BLaER1 (cell line): ENCODE results near the gene PARP15.
A peak's percentile ranks its signal among the peaks of the same experiment; 100 is the strongest.

Source experiments
- H3K27ac ChIP-seq: shearing (Covaris generic); formaldehyde crosslinking; 2 replicates; pipeline ENCODE4 v1.8.1; 2022
- H3K27me3 ChIP-seq: shearing (Covaris generic); formaldehyde crosslinking; 2 replicates; pipeline ENCODE4 v1.8.1; 2022
- H3K36me3 ChIP-seq: shearing (Covaris generic); formaldehyde crosslinking; 2 replicates; pipeline ENCODE4 v1.8.1; 2022
- H3K4me1 ChIP-seq: shearing (Covaris generic); formaldehyde crosslinking; 2 replicates; pipeline ENCODE4 v1.8.1; 2022
- H3K4me2 ChIP-seq: shearing (Covaris generic); formaldehyde crosslinking; 2 replicates; pipeline ENCODE4 v1.8.1; 2022
- H3K4me3 ChIP-seq: shearing (Covaris generic); formaldehyde crosslinking; 2 replicates; pipeline ENCODE4 v1.8.1; 2022
- H3K9ac ChIP-seq: shearing (Covaris generic); formaldehyde crosslinking; 2 replicates; pipeline ENCODE4 v1.8.1; 2022
- H3K9me3 ChIP-seq: shearing (Covaris generic); formaldehyde crosslinking; 2 replicates; pipeline ENCODE4 v1.8.1; 2022
- H4K20me1 ChIP-seq: shearing (Covaris generic); formaldehyde crosslinking; 2 replicates; pipeline ENCODE4 v1.8.1; 2022
- Cebpa-rat ChIP-seq: shearing (Covaris generic); IDR thresholded peaks from 2 replicates; pipeline ENCODE4 v1.8.1; 2022

The PARP15 gene

DNA sequence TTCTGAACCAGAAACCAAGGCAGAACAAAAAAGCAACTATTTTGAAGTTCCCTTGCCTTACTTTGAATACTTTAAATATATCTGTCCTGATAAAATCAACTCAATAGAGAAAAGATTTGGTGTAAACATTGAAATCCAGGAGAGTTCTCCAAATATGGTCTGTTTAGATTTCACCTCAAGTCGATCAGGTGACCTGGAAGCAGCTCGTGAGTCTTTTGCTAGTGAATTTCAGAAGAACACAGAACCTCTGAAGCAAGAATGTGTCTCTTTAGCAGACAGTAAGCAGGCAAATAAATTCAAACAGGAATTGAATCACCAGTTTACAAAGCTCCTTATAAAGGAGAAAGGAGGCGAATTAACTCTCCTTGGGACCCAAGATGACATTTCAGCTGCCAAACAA, 8.7 kb upstream of the PARP15 start:
- H4K20me1 ChIP-seq, result no peaks in the 10 kb centered on the region

DNA sequence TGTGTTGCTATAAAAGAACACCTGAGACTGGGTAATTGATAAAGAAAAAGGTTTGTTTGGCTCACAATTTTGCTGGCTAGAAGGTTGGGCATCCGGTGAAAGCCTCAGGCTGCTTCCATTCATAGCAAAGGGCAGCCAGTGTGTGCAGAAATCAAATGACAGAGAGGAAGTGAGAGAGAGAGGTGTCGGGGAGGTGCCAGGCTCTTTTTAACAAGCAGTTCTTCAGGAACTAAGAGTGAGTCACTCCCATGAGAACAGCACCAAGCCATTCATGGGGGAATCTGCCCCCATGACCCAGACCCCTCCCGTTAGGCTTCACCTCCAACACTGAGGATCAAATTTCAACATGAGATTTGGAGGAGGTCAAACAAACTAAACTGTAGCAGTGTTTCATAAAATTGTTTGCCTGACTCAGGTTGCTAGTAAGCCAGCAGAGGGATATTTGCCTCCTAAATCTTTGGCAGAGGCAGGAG, 4.5 kb upstream of the PARP15 start:
- Histone ChIP-seq H3K4me1 (peaks cover 75% of the 10 kb centered on the region), H4K20me1 (no peaks in the 10 kb centered on the region), H3K9ac (0 out of 2 replicates have a peak overlapping the region, but pooled peaks have one; percentile 2), H3K36me3 (peaks cover 57% of the 10 kb centered on the region), H3K4me3 (no peak overlapping the region), H3K27ac (peak overlapping the region; percentile 97), H3K4me2 (peak overlapping the region; percentile 96), H3K9me3 (no peaks in the 10 kb centered on the region), H3K27me3 (no peaks in the 10 kb centered on the region)
- no peak for TF ChIP-seq Cebpa-rat

More for the DNA sequence above, 8.7 kb upstream of the PARP15 start:
- TF ChIP-seq Cebpa-rat, result no peak
- Histone ChIP-seq H3K4me1 (peaks cover 69% of the 10 kb centered on the region), H3K4me3 (no peak overlapping the region), H3K27ac (no peak overlapping the region), H3K4me2 (peak overlapping the region; percentile 58), H3K9ac (no peak overlapping the region; the same call in 1 of the 2 replicates), H3K27me3 (no peaks in the 10 kb centered on the region), H3K36me3 (peaks cover 79% of the 10 kb centered on the region), H3K9me3 (no peaks in the 10 kb centered on the region)

DNA sequence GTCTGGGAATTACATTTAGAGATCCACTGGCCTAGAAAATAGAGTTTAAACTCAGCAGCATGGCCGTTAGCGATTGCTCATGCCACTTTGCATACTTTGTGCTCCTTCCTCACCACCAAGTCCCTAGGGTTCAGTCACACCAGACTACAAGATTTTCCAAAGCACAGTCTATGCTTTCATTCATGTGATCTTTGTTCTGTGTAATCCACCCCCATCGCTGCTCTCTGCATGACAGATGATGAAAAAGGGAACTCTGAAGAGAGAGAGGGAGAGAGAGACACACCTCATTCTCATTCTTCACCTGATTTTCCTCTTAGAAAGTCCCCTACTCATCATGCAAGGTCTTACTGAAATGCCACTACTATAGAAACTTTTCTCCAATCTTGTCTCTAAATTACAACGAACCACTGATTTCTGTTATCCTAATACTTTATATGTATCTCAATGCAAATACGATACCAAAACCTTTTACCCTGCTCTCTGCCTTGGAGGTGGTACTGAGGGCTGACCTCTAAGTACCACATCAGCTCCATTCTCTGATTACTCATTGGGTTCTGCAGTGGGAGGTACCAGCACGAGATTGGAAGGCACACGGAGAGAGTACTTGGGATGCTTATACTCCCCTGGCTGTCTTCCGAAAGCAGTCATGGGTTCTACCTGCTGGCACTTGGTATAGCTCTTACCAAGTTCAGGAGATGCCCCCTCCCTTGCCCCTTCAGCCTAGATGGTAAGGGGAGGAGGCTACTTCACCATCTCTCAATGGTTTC, 1.1 kb upstream of the PARP15 start:
- Histone ChIP-seq H3K9me3 (peaks cover 10% of the 10 kb centered on the region), H3K27ac (peak overlapping the region; percentile 97), H3K4me3 (peak overlapping the region; percentile 79), H3K9ac (peak overlapping the region; percentile 57), H3K4me2 (peak overlapping the region; percentile 96), H3K36me3 (peaks cover 28% of the 10 kb centered on the region), H3K4me1 (peaks cover 65% of the 10 kb centered on the region), H4K20me1 (no peaks in the 10 kb centered on the region), H3K27me3 (no peaks in the 10 kb centered on the region)
- TF ChIP-seq Cebpa-rat, result no peak

DNA sequence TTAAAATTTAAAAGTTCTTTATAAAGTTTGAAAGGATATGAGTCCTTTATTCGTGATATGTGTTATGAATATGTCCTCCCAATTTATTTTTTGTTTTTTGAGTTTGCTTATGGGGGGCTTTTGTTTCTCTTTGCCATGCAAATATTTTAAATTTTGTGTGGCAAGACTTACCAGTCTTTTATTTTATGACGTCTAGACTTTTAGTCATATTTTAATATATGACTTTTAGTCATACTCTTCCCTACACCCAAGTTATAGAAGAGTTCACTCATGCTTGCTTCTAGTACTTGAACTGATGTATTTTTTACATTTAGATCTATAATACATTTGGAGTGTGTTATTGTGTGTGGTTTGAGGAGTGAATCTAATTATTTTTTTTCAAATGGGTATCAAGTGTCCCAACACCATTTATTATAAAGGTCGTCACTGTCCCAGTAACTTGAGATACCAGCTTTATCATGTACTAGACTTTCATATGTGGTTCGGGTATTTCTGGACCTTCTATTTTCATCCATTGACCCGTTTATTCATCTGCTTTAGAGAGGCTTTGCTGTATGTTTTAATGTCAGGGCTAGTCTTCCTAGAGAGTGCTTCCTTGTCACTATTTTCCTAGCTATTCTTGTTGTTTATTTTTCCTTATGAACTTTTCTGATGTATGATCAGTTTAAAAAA, 755 bp downstream of the PARP15 start:
- Histone ChIP-seq H3K36me3 (peaks cover 27% of the 10 kb centered on the region), H3K9ac (peak overlapping the region; percentile 95), H3K4me3 (peak overlapping the region; percentile 79), H3K27me3 (no peaks in the 10 kb centered on the region), H3K4me2 (peak overlapping the region; percentile 96), H3K9me3 (peaks cover 28% of the 10 kb centered on the region), H3K27ac (peak overlapping the region; percentile 97), H4K20me1 (no peaks in the 10 kb centered on the region), H3K4me1 (peaks cover 53% of the 10 kb centered on the region)
- no peak for TF ChIP-seq Cebpa-rat

DNA sequence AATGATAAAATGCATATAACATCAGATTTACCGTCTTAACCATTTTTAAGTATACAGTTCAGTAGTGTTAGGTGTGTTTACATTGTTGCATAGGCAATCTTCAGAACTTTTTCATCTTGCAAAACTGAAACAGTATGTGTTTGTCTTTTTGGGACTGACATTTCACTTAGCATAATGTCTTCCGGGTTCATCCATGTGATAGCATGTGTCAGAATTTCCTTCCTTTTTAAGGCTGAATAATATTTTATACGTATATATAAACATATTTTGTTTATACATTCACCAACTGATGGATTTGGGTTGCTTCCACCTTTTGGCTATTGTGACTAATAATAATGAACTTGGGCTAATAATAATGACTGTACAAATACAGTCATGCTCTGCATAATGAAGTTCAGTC, 3.0 kb downstream of the PARP15 start:
- peaks cover 41% of the 10 kb centered on the region for H3K36me3 ChIP-seq
- no peak overlapping the region for H3K9ac ChIP-seq
- no peak overlapping the region for H3K27ac ChIP-seq
- no peak for TF ChIP-seq Cebpa-rat
- peaks cover 47% of the 10 kb centered on the region for H3K9me3 ChIP-seq
- no peaks in the 10 kb centered on the region for H4K20me1 ChIP-seq
- peaks cover 31% of the 10 kb centered on the region for H3K4me1 ChIP-seq
- H3K27me3 ChIP-seq, result no peaks in the 10 kb centered on the region
- no peak overlapping the region for H3K4me2 ChIP-seq
- no peak overlapping the region for H3K4me3 ChIP-seq

DNA sequence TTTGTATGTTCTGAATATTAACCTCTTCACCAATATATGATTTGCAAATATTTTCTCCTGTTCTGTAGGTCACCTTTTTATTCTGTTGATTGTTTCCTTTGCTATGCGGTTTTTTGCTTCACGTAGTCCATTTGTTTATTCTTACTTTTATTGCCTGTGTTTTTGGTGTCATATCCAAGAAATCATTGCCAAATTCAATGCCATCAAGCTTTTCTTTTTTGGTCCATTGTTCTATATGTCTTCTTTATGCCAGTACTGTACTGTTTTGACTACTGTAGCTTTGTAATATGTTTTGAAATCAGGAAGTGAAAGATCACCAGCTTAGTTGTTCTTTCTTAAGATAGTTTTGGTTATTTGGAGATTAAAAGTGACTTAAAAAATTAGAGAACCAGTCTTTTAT, 4.2 kb downstream of the PARP15 start:
- Histone ChIP-seq H3K27me3 (no peaks in the 10 kb centered on the region), H3K27ac (no peak overlapping the region), H3K4me3 (no peak overlapping the region), H3K4me1 (peaks cover 20% of the 10 kb centered on the region), H3K9me3 (peaks cover 49% of the 10 kb centered on the region), H3K4me2 (no peak overlapping the region), H3K36me3 (peaks cover 43% of the 10 kb centered on the region), H3K9ac (no peak overlapping the region), H4K20me1 (no peaks in the 10 kb centered on the region)
- TF ChIP-seq Cebpa-rat, result no peak

DNA sequence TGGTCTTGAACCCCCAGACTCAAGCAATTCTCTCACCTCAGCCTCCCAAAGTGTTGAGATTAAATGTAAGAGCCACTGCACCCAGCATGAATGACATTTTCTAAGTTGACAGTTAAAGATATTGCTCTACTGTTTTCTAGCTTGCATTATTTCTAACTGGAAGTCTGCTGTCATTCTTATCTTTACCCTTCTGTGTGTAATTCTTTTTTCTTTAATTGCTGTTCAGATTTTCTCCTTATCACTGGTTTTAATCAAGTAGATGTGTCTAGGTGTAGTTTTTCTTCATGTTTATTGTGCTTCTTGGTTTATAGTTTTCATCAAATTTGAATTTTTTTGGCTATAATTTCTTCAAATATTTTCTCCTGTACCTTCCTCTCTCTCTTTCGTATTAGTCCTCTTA, 4.9 kb downstream of the PARP15 start:
- H3K36me3 ChIP-seq, result peaks cover 47% of the 10 kb centered on the region

DNA sequence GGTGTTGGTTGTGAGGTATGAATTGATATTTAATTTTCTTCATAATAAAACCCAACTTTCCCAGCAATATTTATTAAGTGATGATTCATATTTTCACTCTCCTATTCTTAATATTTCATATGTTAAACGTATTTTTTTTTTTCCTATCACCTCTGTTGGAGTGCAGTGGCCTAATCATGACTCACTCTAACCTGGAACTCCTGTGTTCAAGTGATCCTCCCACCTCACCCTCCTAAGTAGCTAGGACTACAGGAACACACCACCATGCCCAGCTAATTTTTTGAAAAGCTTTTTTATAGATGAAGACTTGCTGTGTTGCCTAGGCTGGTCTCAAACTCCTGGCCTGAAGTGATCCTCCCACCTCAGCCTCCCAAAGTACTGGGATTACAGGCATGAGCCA, 8.6 kb downstream of the PARP15 start:
- Histone ChIP-seq H3K27ac (no peak overlapping the region), H3K4me1 (no peaks in the 10 kb centered on the region), H3K36me3 (peaks cover 49% of the 10 kb centered on the region), H3K9me3 (peaks cover 42% of the 10 kb centered on the region), H3K4me3 (no peak overlapping the region), H4K20me1 (peaks cover 10% of the 10 kb centered on the region; the same call in 1 of the 2 replicates), H3K9ac (no peak overlapping the region), H3K4me2 (no peak overlapping the region), H3K27me3 (no peaks in the 10 kb centered on the region)
- TF ChIP-seq Cebpa-rat, result no peak

More for the DNA sequence above, 4.9 kb downstream of the PARP15 start:
- peaks cover 49% of the 10 kb centered on the region for H3K9me3 ChIP-seq
- TF ChIP-seq Cebpa-rat, result no peak
- H3K9ac ChIP-seq, result no peak overlapping the region
- no peak overlapping the region for H3K4me3 ChIP-seq
- H3K27ac ChIP-seq, result no peak overlapping the region
- H3K27me3 ChIP-seq, result no peaks in the 10 kb centered on the region
- H3K4me1 ChIP-seq, result peaks cover 12% of the 10 kb centered on the region
- H4K20me1 ChIP-seq, result 0 out of 2 replicates have a peak, but pooled peaks cover 1% of the 10 kb centered on the region
- H3K4me2 ChIP-seq, result no peak overlapping the region

DNA sequence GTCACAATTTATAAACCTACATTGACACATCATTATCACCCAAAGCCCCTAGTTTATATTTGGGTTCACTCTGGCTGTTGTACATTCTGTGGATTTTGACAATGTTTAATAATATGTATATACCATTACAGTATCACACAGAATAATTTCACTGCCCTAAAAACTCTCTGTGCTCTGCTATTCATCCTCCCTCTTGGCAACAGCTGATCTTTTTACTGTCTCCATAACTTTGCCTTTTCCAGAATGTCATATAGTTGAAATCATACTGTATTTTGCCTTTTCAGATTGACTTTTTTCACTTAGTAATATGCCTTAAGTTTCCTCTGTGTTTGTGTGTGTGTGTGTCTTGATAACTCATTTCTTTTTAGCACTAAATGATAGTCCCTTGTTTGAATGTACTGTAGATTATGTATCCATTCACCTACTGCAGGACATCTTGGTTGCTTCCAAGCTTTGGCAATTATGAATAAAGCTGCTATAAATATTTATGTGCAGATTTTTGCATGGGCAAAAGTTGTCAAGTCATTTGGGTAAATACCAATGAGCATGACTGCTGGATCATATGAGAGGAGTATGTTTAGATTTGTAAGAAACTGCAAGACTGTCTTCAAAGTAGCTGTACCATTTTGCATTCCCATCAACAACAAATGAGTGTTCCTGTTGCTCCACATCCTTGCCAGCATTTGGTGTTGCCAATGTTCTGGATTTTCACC, 9.5 kb downstream of the PARP15 start:
- Histone ChIP-seq H4K20me1 (peaks cover 10% of the 10 kb centered on the region; the same call in 1 of the 2 replicates), H3K4me1 (no peaks in the 10 kb centered on the region), H3K27me3 (no peaks in the 10 kb centered on the region), H3K9ac (no peak overlapping the region), H3K4me3 (no peak overlapping the region), H3K27ac (no peak overlapping the region), H3K9me3 (peaks cover 38% of the 10 kb centered on the region), H3K4me2 (no peak overlapping the region), H3K36me3 (peaks cover 48% of the 10 kb centered on the region)
- no peak for TF ChIP-seq Cebpa-rat
